HG03558 (cell line): ENCODE measurements around the gene SPTB.

ENCODE experiments used
- ATAC-seq: cut with Tn5 transposase; IDR thresholded peaks from one replicate; pipeline ENCODE4 v1.9.1; 2021; ENCODE audit warnings: moderate number of reproducible peaks; ENCODE audit not compliant: unreplicated experiment; ENCODE audit errors: extremely low read depth

Gene SPTB

DNA sequence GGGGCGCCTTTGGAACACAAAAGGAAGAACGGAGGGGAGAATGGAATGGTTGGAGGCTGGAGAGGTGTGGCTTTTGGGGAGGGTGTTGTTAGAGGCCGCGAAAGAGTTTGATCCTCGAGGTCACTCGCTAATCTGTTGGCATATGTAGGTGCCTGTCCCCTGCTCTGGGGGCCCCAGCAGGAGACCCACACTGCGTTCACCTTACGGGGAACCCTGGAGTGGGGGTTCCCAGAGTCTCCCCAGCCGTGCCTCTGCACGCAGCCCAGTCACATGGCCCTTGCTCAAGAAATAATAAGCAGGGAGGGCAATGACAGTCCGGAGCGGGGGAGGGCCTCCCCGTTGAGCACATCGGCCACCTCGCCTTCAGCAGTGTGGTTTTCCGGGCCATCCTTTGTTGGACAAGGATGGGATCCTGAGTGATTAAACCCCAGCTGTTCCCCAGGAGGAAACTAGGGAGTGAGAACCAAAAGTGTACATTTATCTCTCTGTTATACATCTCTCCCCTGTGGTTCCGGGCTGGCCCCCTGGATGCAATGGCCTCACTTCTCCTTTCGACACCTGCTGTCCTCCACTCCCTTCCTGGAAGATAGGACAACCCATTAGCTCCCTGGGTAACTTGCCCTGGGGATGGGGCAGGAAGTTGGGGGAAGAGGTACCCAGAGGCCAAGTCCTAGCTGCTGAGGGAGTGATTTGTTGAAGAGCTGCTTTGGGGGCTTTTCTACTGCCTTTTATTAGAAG lies 174.2 kb downstream of the SPTB start:
- ATAC-seq = no peak

DNA sequence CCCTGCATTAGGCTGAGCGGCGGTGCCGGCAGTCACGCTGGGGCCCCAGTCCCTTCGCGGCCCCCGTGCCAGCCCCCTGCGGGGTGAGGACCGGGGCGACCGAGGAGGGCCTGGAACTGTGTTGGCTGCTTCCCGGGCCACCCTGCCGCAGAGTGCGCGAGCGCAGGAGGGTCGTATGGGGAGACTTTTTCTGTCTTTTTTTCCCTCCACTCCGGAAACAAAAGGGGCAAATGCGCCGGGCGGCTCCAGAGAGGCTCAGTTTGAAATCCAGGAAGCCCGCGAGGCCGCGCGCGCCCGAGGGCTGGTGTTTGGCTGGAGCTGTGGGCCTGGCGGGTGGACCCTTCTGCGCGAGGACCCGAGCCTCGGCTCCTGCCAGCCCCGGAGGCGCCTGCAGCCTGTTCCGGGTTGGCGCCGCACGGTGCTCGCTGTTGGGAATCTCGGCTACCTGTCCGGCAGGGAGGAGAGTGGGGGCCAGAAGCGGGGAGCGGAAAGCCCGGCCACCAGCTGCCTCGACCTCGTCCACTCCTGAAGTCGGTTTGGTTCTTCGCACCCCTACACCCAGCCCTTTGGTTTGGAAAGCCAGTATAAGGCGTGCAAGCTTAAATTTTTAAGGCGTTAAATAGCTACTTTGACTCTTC lies 174.8 kb downstream of the SPTB start:
- no peak for ATAC-seq

DNA sequence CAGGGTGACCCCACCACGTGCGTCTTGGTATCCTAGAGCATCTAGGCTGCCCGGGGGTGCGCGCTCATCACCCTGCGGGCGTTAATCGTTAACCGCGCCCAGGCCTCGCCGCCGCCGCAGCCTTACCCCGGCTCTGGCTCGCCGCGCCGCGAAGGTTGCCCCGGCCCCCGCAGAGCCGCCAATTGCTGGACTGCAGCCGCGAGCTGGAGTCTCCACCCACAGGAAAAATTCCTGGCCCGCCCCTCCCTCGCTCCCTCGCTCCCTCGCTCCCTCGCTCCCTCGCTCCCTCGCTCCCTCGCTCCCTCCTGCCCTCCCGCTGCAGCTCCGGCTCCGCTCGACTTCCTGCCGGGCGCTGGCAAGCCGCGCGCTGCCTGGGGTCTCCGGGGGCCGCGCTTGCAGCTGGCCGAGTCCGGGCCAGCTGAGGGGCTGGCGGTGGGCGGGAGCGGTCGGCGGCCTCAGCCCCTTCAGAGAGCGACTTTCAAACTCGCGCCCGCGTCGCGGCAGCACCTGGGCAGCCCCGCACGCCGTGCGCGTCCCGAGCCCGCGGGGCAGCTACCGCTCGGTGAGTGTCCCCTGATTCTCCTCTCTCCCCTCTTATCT lies 175.5 kb downstream of the SPTB start, which contains the start of gene PLEKHG3:
Gene PLEKHG3 (plus strand): TSS at position 282 of the 600 bp plus-strand sequence. CDS start 23,208 bp downstream, outside the sequence.
- ATAC-seq = no peak

- ATAC-seq = no peak
These were observed 176.1 kb downstream of the SPTB start for GRCh38 chr14:64703395-64704142.

DNA sequence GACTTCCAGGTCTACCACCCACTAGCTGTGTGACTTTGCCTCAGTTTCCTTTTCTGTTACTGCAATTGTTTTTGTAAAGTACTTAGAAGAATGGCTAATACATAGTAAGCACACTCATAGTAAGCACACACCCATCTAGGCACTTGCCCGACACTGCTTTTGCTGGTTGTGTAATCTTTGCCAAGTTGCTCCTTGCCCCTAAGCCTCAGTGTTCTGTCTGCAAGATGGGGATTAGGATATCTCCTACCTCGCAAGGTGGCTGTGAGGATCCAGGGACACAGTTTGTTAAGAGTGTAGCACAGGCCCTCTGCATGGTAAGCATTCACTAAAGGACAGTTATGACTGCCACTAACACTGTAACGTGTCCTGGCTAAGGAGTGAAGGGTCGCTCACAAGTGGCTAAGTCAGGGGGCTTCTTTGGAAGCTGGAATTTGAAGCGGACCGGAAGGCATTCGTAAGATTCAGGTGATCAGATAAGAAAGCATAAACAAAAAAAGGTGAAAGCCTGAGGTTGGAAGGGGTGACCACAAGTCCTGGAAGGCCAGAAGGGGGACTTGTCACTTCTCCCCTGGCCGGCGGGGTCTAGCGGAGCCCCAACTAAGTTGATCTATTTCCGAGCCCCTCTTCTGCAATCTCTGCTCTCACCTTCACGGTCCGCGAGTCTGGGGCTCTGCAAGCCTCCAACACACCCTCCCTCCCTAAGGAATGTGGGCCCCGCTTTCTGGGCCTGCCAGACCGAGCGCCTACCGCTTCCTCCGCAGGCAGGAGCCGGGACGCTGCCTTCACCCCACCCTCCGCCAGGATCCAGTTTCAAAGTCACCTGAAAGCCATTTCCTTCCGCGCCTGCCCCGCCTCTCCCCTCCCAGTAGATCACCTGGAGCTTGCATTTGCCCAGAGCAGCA lies 177.0 kb downstream of the SPTB start:
- ATAC-seq = no peak

- ATAC-seq = no peak
These were observed 178.0 kb downstream of the SPTB start for GRCh38 chr14:64701660-64702059.

GRCh38 chr14:64700894-64701293 lies 178.8 kb downstream of the SPTB start:
- no peak for ATAC-seq

DNA sequence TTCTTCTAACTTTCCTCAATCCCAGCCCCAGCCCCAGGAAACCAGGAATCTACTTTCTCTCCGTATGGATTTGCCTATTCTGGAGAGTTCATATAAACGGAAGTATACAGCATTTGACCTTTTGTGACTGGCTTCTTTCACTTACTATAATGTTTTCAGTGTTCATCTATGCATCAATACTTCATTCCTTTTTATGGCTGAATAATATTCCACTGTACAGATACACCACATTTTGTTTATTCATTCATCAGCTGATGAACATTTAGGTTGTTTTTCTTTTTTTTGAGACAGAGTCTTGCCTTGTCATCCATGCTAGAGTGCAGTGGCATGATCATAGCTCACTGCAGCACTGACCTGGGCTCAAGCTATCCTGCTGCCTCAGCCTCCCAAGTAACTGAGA lies 179.4 kb downstream of the SPTB start:
- ATAC-seq = no peak

- ATAC-seq = no peak
These were observed 180.8 kb downstream of the SPTB start for GRCh38 chr14:64698903-64699302.

- ATAC-seq = no peak
These were observed 183.3 kb downstream of the SPTB start for GRCh38 chr14:64696355-64696857.
